ENCODE results near the gene DARS2.

DNA sequence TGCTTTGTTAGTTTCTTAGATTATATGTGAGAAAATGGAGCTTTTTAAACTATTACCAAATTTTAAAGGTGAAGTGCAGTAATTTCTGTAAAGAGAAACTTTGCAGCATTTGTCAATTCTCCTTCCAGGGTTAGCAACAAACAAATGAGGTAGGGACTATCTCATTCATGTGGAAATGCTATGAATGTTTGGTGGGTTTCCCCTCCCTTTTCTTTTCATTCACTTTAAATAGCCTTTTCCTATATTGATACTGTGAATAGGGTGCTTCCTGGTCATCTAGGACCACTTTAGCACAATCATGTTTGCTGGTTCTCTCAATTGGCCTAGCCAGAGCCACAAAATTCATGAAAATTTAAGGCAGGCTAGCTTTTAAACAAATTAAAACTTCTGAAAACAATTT, 64.3 kb downstream of the DARS2 start:
- TF ChIP-seq, protein P1, sequence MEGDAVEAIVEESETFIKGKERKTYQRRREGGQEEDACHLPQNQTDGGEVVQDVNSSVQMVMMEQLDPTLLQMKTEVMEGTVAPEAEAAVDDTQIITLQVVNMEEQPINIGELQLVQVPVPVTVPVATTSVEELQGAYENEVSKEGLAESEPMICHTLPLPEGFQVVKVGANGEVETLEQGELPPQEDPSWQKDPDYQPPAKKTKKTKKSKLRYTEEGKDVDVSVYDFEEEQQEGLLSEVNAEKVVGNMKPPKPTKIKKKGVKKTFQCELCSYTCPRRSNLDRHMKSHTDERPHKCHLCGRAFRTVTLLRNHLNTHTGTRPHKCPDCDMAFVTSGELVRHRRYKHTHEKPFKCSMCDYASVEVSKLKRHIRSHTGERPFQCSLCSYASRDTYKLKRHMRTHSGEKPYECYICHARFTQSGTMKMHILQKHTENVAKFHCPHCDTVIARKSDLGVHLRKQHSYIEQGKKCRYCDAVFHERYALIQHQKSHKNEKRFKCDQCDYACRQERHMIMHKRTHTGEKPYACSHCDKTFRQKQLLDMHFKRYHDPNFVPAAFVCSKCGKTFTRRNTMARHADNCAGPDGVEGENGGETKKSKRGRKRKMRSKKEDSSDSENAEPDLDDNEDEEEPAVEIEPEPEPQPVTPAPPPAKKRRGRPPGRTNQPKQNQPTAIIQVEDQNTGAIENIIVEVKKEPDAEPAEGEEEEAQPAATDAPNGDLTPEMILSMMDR (IDR thresholded peaks at IDR 0.05): no peak
- no peak for TF ChIP-seq POLR2AphosphoS5 (IDR thresholded peaks at IDR 0.05)
- TF ChIP-seq POLR2A (IDR thresholded peaks at IDR 0.05): no peak
